GM21360 (cell line): ENCODE results near the gene HES7.
"Not testable (repeated sequence)": the region's sequence is repeated elsewhere in the genome, so short reads cannot be mapped to it uniquely, and the experiment has no call there.

Source experiments
- ATAC-seq: cut with Tn5 transposase; IDR thresholded peaks from one replicate; pipeline ENCODE4 v1.9.1; 2021; ENCODE audit warnings: mild to moderate bottlenecking, moderate library complexity; ENCODE audit not compliant: unreplicated experiment

HES7 gene

GRCh38 chr17:8124350-8125153 lies 646 bp upstream of the HES7 start:
- ATAC-seq: no peak

- no peak for ATAC-seq
Observed at GRCh38 chr17:8122924-8123694, 797 bp downstream of the HES7 start.

GRCh38 chr17:8122422-8122923 lies 1.4 kb downstream of the HES7 start:
- no peak for ATAC-seq

GRCh38 chr17:8121681-8122421 lies 2.1 kb downstream of the HES7 start:
- peak; percentile 24 for ATAC-seq

- no peak for ATAC-seq
Observed at GRCh38 chr17:8121407-8121680, 2.6 kb downstream of the HES7 start.

- no peak for ATAC-seq
Observed at GRCh38 chr17:8120520-8121406, 3.1 kb downstream of the HES7 start.

- no peak for ATAC-seq
Observed at GRCh38 chr17:8119581-8120519, 4.1 kb downstream of the HES7 start.

GRCh38 chr17:8118769-8119580 lies 4.9 kb downstream of the HES7 start:
- ATAC-seq: peak; percentile 30

GRCh38 chr17:8117980-8118768 lies 5.7 kb downstream of the HES7 start, which contains the start of gene ALOXE3:
TSS of gene ALOXE3 (minus strand) at chr17:8118514. CDS start at chr17:8117990, 524 bp downstream.
- no peak for ATAC-seq

GRCh38 chr17:8117367-8117979 lies 6.4 kb downstream of the HES7 start:
- no peak for ATAC-seq

- no peak for ATAC-seq
Observed at GRCh38 chr17:8116776-8117175, 7.1 kb downstream of the HES7 start.

GRCh38 chr17:8110907-8111306 lies 13.0 kb downstream of the HES7 start:
- ATAC-seq: no peak

GRCh38 chr17:8110456-8110804 lies 13.5 kb downstream of the HES7 start:
- no peak for ATAC-seq

GRCh38 chr17:8109661-8110455 lies 14.0 kb downstream of the HES7 start:
- no peak for ATAC-seq

- ATAC-seq: no peak
Observed at GRCh38 chr17:8108972-8109660, 14.8 kb downstream of the HES7 start.

GRCh38 chr17:8106980-8107379 lies 16.9 kb downstream of the HES7 start:
- ATAC-seq: not testable (repeated sequence)
